NCI-H524 (cell line): ENCODE data around the gene ANKRD66.
"Not testable (repeated sequence)": the region's sequence is repeated elsewhere in the genome, so short reads cannot be mapped to it uniquely, and the experiment has no call there.

Experiments used
- DNase-seq, 2 experiments: peaks; one replicate each; lab custom pipeline; 2025; lab: John Stamatoyannopoulos, UW

Gene ANKRD66

DNA sequence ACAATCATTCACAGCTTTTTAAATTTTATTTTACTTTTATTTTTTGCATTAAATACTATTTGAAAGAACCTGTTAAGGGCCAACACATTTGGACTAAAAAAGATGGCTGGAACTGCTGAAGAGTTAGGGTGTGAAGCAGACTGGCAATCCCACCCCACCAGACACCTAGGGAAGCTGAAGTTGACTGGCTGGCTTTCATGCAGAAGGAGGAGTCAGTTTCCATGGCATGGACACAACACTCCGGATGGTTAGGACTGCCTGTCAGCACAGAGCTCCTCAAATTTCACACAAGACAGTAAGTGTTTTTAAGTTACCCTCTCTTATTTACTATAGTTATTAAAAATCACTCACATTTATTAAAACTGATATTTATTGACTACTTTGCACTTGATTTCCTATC is at the start of gene ANKRD66:
ANKRD66 (plus strand) TSS at position 238 of the 400 bp plus-strand sequence. CDS start 5,016 bp downstream, outside the sequence.
- no peak for DNase-seq

DNA sequence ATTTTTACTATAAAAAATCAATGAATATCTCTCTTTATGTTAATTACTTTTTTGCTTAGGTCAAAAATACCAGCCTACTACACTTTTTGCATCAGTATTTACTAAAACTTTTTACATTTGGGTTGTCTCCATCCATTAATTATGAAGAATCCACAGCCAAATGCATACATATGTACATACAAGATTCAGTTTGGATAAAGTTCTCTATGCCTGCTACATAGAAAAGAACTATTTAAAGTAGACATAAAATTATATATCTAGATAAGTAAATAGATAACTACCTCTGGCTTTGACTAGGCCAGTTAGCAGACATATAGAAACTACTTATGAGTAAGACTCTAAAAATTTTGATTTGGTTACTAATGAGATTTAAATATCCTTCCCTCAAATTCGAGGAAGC is 46.8 kb upstream of the ANKRD66 start:
- no peak for DNase-seq

DNA sequence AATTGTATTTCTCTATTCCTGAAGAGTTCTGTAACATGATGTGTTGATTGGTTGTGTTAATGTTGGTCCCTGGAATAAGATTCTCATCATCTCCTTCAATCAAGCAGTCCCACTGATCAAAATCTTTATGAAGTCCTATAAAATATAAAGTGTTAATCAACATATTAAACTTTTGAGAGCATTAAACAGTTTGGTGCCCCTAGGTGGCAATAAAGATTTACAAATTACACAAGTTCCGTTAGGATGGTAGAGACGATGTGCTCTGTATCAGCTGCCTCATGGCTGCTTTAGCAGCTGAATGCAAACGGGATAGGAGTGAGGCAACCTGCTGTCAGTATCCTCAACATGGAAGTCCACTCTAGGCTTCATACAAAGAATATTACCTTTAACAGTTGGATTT is 42.2 kb upstream of the ANKRD66 start:
- DNase-seq, result peak in 1 of 2 experiments; percentile 56

DNA sequence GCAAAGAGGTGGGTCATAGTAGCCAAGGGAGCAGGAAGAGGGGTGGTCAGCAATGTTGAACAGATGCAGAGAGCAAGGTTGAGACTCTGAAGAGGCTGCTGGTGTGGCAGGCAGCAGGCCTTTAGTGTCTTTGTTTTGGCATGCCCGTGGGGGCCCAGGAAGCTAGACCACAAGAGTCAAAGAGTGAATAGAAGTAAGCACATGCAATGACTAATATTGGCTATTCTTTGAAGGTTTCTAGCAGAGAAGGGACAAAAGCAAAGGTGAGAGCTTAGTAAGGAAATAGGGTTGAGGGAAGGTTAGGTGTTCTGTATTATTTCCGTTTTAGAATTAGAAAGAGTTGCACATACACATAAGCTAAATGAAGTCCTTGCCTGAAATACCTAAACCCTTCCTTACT is 40.3 kb upstream of the ANKRD66 start:
- no peak for DNase-seq

DNA sequence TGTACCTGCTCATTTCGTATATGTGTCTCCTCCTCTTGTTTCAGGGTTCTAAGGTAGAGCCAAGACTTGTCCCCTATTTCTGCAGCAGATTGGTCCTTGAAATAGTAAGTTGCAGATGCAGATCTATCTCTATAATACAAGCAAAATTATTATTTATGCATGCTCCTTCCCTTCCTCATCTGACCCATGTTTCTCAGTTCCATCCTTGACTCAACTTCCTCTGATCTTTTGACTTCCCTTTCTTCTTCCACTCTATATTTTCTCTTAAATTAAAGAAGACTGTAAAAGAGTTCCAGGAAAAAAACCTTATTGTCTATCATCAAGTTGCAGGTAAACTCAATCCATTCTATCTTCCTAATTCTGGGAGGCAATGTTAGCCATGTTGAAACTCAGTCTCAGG is 35.2 kb upstream of the ANKRD66 start:
- no peak for DNase-seq

DNA sequence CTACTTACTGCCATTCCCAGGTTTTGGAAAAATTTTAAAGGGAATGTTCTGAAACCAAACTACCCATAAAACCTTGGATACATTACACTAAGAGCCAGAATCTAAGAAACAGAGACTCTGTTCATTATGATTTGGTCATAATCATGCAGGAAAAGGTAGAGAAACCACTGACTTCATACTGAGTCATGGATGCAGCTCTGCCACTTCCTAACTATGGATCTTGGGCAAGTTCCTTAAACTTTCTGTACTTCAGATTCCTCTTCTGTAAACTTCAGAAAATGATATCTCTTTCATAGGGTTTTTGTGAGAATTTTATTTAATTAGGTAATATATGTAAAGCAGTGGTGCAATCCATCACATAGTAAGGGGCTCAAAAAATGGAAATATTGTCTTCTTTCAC is 31.6 kb upstream of the ANKRD66 start:
- no peak for DNase-seq

DNA sequence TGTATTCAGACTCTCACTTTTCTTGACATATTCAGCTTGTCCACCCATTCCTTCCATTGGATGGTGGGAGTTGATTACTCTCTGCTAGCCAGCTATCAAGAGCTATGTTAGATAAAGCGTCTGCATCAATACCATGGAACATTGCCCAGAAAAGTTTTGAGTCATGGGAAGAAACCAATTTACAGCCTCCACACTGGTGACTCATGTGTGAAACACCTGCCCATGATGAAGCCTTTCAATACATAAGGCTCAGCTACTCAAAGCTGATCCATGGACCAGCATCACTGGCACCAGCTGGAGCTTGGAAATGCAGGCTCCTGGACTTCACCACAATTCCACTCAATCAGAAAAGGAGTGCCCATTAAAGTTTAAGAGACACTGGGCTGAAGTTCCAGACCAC is 27.6 kb upstream of the ANKRD66 start:
- DNase-seq, result no peak

DNA sequence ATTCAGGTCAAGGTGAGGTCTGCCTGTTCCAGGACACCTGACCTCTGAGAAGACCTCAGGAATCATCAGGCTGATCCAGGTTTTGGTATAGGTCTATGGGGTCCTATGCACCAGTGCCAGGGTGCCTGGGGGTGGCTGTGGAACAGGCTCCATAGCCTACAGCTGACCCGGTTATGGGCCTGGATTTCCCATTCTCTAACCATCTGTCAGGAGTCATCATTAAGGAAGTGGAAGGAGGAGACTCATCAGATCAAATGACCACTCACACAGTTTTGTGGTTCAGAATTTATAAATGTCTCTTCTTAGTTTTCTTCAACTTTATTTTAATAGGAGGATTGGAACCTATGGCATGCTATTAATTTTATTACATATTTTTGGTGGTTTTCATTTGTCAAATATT is 26.3 kb upstream of the ANKRD66 start:
- DNase-seq, result no peak

DNA sequence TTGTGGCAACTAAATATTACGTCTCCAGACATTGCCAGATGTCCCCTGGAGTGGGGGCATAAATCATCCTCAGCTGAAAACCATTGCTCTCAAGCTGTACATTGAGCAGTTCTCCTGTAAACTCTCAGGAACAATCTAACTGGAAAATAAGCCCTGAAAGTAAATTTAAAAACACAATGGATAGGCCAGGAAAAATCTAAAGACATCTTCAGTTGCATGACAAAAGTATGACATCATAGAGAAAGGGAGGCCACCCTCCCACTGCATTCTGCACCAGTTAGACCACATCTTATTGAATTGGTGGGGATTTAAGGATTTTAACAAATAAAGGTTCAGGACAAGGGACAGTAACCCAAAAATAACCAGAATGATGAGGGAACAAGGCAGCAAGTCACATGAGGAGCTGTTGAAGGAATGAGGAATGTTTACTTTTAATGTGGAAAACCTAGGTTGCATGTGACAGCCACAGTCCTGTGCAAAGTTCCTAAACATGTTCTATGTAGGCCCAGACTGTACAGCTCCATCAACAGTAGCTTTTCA is 16.9 kb upstream of the ANKRD66 start:
- no peak for DNase-seq

DNA sequence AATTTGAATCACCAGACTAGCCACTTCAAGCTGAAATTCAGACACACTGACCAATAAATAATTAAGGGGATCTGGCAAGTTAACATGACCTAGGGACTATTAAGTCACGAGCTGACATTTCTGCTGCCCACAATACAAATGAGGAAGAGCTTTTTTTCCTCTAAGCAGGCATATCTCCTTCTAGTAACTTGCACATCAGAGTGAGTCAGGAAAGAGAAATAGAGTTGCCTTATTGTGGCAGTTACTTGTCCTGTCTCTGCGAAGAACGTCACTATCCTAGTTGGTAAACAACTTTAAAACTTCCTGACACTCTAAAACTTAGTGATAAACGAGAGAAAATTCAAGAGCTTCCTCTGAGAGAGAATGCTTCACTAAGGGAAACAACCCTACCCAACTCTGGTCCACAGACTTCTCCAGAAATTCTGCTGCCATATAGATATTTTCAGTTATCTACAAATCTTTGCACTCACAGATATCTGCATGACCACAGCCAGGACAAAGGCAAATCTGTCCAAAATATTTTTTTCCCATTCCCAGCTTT is 15.7 kb upstream of the ANKRD66 start:
- DNase-seq, result no peak

DNA sequence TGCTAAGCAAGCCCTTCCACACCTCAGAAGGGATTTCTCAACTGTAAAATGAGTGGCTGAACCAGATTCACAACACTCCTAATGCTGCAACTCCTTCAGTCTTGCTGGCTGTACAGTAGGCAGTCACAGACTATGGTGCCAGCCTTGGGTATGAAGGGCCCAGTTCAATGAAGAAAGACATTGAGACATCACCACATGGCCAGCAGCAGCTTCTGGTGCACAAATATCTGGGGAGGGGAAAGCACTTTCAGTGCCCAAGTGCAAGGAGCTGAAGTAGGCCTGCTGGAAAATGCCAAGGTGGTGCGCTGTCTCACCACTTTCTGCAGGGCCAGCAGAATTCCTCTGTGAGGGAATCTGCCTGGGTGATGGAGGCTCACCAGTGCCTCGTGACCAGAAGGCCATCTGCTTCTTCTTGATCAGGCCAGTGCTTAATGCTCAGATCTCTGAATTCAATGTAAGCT is 13.4 kb upstream of the ANKRD66 start:
- peak in 1 of 2 experiments; percentile 7 for DNase-seq

DNA sequence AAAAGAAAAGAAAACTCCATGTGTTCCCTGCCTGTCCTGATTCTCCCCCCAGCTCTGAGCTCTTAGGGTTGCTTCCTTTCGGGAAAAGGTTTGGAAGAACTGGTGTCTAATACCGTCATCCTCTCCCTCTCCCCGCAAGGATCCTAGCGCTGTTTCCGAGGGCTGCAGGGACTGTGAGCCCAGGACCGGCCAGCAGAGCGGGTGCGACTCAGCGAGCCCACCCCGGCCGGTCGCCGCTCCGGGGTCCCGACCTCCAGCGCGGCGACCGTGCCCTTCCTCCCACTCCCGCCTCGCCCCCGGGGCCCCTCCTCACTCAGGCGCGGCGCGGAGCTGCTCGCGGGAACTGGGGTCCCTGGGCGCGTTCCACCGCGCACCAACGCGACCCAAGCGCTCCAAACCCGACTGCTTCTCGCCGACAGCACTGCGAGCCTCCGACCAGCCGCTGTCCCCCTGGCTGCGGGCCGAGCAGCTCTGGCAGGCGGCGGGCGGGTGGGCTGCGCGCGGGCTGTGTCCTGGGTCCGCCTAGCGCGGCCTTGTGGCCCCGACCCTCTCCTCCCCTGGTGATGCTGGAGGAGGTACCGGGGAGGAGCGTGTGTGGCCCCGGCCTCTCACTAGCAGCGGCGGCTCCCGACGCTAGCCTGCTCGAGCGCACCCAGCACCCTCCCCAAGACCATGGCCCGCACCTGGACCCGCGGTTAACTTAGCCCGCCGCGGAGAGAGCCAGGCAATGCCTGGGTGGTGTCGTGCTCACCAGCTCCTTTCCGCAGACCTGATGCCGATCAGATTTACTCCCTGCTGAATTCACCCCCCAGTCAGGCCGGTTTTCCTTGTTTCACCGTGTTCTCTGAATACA is 11.6 kb upstream of the ANKRD66 start, which contains the start of gene PLA2G7:
PLA2G7 (minus strand) TSS at position 509 of the 853 bp plus-strand sequence. CDS start 12,484 bp downstream, outside the sequence.
- DNase-seq, result peak; percentile 1 to 27

DNA sequence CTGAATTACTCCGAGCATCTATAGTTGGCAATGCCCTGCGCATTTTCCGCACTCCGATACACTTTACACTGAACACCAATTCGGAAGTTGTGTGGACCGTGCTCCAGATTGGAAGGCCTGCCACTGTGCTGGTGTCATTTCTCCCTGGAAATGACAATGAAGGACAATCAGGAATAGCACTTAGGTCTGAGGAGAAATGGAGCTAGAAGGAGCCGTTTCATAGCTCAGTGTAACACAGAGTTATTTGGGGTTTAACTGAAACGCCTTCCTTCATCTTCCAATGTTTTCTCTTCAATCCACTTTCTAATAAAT is 11.1 kb upstream of the ANKRD66 start:
- DNase-seq, result no peak

DNA sequence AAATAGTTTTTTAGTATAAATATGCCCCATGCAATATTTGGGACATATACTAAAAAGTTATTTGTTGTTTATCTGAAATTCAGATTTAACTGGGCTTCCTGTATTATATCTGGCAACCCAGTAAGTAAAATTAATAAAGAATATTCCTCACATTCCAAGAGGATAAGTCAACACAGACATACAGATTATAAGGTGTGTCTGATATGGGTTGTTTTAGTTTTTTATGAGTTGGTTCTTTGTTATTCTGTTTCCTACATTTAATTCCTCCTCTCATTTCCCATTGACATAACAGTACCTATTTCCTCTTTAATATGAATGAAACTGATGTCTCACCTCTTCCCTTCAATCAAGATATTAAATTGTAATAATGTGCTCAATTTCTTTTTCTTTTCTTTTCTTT is 9.8 kb upstream of the ANKRD66 start:
- DNase-seq, result no peak

DNA sequence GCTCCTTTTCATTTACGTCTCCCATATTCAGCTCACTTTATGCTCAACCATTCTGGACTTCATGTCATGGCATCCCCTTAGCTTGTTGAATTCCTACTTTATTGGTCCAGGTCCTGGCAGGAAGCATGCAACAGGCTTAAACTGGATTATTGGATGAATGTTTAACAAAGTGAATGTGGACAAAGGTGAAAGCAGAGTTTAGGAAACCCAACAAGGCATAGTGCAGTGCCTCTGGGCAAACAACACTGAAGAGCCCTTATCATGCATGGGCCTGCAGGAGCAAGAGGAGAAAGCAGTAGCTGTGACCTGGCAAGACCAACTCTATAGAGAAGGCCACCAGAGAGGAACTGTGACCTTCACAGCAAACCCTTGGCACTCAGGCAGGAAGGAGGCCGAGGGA is 5.3 kb upstream of the ANKRD66 start:
- DNase-seq, result no peak

DNA sequence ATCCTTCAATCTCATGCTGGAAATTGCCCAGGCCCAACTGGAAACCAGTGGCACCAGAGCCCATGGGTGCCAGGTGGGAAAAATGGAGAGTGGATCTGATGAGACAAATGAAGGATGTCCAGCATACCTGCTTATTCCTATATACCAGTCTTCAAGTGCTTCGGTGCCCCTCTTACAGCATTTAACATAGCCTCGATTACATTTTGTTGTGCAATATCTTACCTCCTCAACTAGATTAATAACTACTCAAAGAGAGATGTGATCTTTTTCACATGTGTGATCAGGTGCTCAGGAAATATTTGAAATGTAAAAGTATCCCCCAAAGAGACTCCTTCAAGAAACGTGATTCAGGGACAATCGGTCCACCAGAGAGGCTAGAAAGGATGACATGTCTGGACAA is 4.8 kb upstream of the ANKRD66 start:
- no peak for DNase-seq

DNA sequence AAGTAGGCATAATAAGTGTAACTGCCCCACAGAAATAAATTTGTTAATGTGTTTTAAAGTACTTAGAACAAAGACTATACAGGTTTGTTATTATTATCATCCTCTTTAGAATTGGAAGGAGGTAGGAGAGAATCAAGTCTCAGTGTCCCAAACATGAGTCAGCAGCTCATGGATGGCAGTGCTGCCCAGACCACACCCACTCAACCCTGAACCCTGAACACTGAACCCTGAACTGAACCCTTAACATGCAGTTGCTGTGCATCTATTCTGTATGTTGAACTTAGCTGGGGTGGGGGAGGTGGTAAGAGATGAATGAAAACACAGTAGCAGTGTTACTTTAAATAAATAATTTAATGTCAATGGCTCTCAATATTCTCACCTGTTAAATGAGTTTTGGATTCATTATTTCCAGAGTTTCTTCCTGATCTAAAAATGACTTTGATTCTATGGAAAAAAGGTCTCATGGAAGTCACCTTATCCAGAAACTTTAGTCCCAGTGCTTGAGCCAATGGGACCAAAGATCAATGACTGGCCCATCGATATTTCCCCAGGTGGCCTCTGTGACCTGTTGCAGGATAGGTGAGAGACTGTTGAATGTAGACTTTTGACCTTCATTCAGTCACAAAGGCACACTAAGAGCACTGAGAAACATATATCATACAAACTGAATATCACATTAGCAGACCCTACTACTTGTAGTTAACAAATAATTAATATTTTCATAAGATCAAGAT is 3.1 kb upstream of the ANKRD66 start:
- no peak for DNase-seq

DNA sequence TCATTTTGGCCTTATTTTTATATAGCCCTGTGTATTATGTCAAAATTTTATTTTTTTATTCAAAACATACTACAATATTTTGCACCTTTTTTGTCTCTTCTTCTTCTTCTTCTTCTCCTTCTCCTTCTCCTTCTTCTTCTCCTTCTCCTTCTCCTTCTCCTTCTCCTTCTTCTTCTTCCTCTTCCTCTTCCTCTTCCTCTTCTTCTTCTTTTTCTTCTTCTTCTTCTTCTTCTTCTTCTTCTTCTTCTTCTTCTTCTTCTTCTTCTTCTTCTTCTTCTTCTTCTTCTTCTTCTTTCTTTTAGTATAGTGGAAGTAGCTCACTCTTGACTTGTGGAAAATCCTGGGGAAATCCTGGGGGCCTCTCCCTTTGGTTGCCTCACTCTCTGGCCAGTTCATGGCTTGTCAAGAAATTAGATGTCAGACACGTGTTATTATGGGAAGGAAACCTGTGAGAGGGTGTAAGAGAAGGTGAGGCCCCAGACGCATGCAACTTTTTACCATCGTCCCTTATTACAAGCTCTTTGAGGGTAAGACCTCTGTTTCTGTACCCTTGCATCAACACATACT is 2.5 kb upstream of the ANKRD66 start:
- not testable (repeated sequence) for DNase-seq

DNA sequence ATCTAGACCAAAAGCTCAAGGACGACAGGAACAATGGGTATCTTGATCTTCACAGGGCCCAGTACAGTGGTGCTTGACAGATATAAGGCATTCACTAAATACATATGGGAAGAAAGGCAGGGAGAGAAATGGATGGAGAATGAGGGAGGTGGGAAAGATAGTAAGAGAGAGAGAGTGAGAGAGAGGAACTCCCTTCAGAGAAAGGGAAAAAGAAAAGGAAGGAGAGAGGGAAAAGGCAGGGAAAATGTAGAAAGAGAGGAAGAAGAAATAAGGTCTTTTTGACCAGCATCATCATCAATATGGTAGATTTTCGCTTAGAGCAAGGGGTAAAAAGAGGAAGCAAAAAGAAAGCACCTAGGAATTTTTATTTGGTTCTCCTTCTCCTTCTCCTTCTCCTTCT is 760 bp upstream of the ANKRD66 start:
- DNase-seq, result no peak

DNA sequence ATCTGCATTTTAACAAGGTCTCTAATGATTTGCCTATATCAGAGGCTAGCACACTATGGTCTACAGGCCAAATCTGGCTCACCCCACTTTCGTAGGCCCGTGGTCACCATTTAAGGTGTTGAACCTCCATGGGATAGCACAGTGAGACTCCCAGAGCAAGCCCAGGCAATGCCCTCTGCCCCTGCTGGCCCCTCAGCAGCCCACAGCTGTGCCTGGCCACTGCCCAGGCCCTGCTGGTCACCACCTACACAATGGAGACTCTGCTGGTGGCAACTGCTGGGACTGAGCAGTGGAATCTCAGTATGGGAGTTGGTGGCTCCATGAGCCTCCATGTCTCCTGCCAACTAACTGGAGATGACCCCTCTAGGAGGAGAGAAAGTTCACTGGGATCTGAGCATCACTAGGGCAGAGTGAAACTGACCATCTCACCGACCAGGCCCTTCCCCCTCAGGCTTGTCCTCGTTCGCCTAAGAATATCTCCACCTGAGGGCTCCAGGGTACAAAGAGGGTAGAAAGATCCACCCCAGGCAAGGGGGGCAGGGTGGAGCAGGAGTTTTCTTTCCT is 2.3 kb downstream of the ANKRD66 start:
- no peak for DNase-seq

DNA sequence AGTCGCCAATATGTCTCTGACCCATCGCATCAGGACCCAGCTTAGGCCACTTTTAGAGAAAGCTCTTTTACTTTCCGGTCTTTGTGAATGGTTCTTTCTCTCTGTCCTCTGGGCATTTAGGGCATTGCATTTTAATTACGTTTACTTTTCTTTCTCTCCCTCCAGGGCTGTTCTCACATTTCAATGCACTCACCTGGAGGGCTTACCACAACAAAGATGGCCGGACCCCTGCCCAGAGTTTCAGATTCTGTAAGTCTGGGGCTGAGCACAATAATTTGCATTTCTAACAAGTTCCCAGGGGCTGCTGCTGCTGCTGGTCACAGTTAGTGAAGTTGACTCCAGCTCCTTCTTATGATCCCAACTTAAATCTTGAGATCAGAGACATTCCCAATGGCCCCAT is 3.0 kb downstream of the ANKRD66 start:
- DNase-seq, result no peak

DNA sequence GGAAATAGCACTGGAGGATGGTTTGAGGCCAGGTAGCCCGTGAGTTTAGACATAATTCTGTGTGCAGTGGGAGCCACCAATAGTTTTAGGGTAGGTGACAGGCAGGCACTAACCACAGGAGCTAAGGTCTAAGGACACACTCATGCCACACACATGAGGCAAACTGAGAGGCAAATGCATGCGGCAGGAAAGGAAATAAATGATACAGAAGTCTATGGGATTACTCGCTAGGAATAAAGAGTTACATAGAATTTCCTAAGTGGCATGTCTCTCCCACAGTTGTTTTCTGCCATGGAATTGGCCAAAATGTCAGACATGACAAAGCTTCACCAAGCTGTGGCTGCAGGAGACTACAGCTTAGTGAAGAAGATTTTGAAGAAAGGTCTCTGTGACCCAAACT is 4.9 kb downstream of the ANKRD66 start:
- DNase-seq, result no peak
